A549 (cell line): Measurements from ENCODE around the gene HOMER3. TPM values are rescaled to one million over a fixed set of nuclear protein-coding genes. Genes with fewer than 3 reads are reported as not detected.

Source experiments
- ATAC-seq, 2 experiments: fragments of 200-7000 bp in 1 of 2; fragments of >200 bp in 1 of 2; cut with Nextera tagmentation in 1 of 2; cut with Tn5 transposase in 1 of 2; 3 replicates each; pipeline versions ENCODE4 v1.8.0 to v1.9.1; 2018 to 2020; ENCODE audit warnings: mild to moderate bottlenecking in 1 of 2, moderate library complexity in 1 of 2
- CTCF ChIA-PET: fragments of 300-600 bp; sonication (Branson Sonifier 250); formaldehyde crosslinking; extraction: SDS; loops from one replicate; lab custom pipeline; 2021; ENCODE audit warnings: antibody characterized with exemption, inconsistent platforms; lab: Yijun Ruan, JAX
- POLR2A ChIA-PET: fragments of 350-600 bp; formaldehyde crosslinking; extraction: SDS; loops from one replicate; lab custom pipeline; 2021; ENCODE audit warnings: antibody characterized with exemption, inconsistent platforms; lab: Yijun Ruan, JAX
- DNase-seq, 2 experiments: peaks; one replicate each; pipeline versions ENCODE4 v3.0.0 to v3.0.0-alpha.2; 2011 to 2016; ENCODE audit warnings: low read depth in 1 of 2, low spot score in 1 of 2
- FAIRE-seq: peaks from 2 replicates; lab custom pipeline; 2011; peaks lifted over from hg19 to GRCh38; lab: Jason Lieb, UNC
- H3K27ac ChIP-seq, 2 experiments: fragments of >200 bp; sonication (Bioruptor Twin); formaldehyde crosslinking; 3 replicates each; pipeline ENCODE4 v1.5.1; 2016 to 2017
- H3K4me1 ChIP-seq: fragments of >200 bp; sonication (Bioruptor Twin); formaldehyde crosslinking; 3 replicates; pipeline ENCODE4 v1.6.1; 2016
- H3K4me2 ChIP-seq: fragments of >200 bp; sonication (Bioruptor Twin); formaldehyde crosslinking; 3 replicates; pipeline ENCODE4 v1.6.1; 2016
- H3K4me3 ChIP-seq: fragments of >200 bp; sonication (Bioruptor Twin); formaldehyde crosslinking; 3 replicates; pipeline ENCODE4 v1.5.1; 2016
- H3K9me3 ChIP-seq: fragments of >200 bp; sonication (Bioruptor Twin); formaldehyde crosslinking; 3 replicates; pipeline ENCODE4 v1.6.1; 2016
- CBX2 ChIP-seq: fragments of 200-600 bp; sonication (generic); IDR thresholded peaks from 2 replicates; pipeline ENCODE4 v1.6.1; 2016; ENCODE audit warnings: low read depth, mild to moderate bottlenecking, borderline replicate concordance
- CBX8 ChIP-seq: fragments of 200-600 bp; sonication (generic); IDR thresholded peaks from 2 replicates; pipeline ENCODE4 v1.6.1; 2016
- CEBPB ChIP-seq, 2 experiments: fragments of >200 bp in 1 of 2; sonication (Bioruptor Twin) in 1 of 2; formaldehyde crosslinking in 1 of 2; IDR thresholded peaks; 2 replicates each; pipeline ENCODE4 v1.6.1; 2012 to 2016
- CHD2 ChIP-seq: fragments of 150-350 bp; IDR thresholded peaks from 2 replicates; pipeline ENCODE4 v1.6.1; 2014; ENCODE audit warnings: low read length; ENCODE audit not compliant: partially characterized antibody
- E2F6 ChIP-seq: IDR thresholded peaks from 2 replicates; pipeline ENCODE4 v1.6.1; 2012; ENCODE audit warnings: low read depth, borderline replicate concordance
- EP300 ChIP-seq, 2 experiments: fragments of >200 bp; sonication (Bioruptor Twin); formaldehyde crosslinking; IDR thresholded peaks; 2 replicates in 1 of 2; 3 replicates in 1 of 2; pipeline ENCODE4 v1.6.1; 2016 to 2017
- FOSL2 ChIP-seq, 2 experiments: fragments of 450-650 bp in 1 of 2; fragments of >200 bp in 1 of 2; sonication (Bioruptor Twin) in 1 of 2; formaldehyde crosslinking; IDR thresholded peaks; 2 replicates each; pipeline versions ENCODE4 v1.5.0 to v1.6.1; 2016 to 2020; ENCODE audit warnings: mild to moderate bottlenecking in 1 of 2, moderate library complexity in 1 of 2
- HDAC2 ChIP-seq: fragments of 200-600 bp; sonication (generic); IDR thresholded peaks from 2 replicates; pipeline ENCODE4 v1.6.1; 2016
- HES2 ChIP-seq: fragments of >200 bp; sonication (Bioruptor Twin); formaldehyde crosslinking; IDR thresholded peaks from 2 replicates; pipeline ENCODE4 v1.6.1; 2016
- HOXA7 ChIP-seq: fragments of 250-450 bp; sonication (Bioruptor Pico); IDR thresholded peaks from 2 replicates; pipeline ENCODE4 v1.5.0; 2020; ENCODE audit warnings: mild to moderate bottlenecking, moderate library complexity
- HOXB13 ChIP-seq: fragments of 250-450 bp; sonication (Bioruptor Pico); IDR thresholded peaks from 2 replicates; pipeline ENCODE4 v1.5.0; 2020; ENCODE audit warnings: low read depth, mild to moderate bottlenecking, moderate library complexity
- HOXB5 ChIP-seq: fragments of 250-450 bp; sonication (Bioruptor Pico); IDR thresholded peaks from 2 replicates; pipeline ENCODE4 v1.5.0; 2020; ENCODE audit warnings: mild to moderate bottlenecking, moderate library complexity
- KDM1A ChIP-seq: fragments of 200-600 bp; sonication (generic); IDR thresholded peaks from 2 replicates; pipeline ENCODE4 v1.6.1; 2016; ENCODE audit warnings: low read depth, mild to moderate bottlenecking
- MAFK ChIP-seq: fragments of 450-650 bp; IDR thresholded peaks from 2 replicates; pipeline ENCODE4 v1.6.1; 2014; ENCODE audit not compliant: partially characterized antibody
- MAX ChIP-seq: IDR thresholded peaks from 2 replicates; pipeline ENCODE4 v1.6.1; 2012
- MAZ ChIP-seq: fragments of 150-350 bp; IDR thresholded peaks from 2 replicates; pipeline ENCODE4 v1.6.1; 2014; ENCODE audit warnings: antibody characterized with exemption, low read depth, low read length, borderline replicate concordance
- NFE2L2 ChIP-seq: fragments of 150-350 bp; conservative IDR thresholded peaks from 2 replicates; pipeline ENCODE4 v1.6.1; 2014; ENCODE audit warnings: low read length
- NPAS2 ChIP-seq: fragments of 250-450 bp; sonication (Bioruptor Pico); IDR thresholded peaks from 2 replicates; pipeline ENCODE4 v1.8.0; 2022; ENCODE audit warnings: mild to moderate bottlenecking, moderate library complexity, borderline replicate concordance
- NR3C1 ChIP-seq: fragments of >200 bp; sonication (Bioruptor Twin); formaldehyde crosslinking; IDR thresholded peaks from 3 replicates; pipeline ENCODE4 v1.6.1; 2017
- POLR2A ChIP-seq: IDR thresholded peaks from 2 replicates; pipeline ENCODE4 v1.6.1; 2012; ENCODE audit warnings: mild to moderate bottlenecking, low read length
- RAD21 ChIP-seq, 2 experiments: fragments of >200 bp in 1 of 2; sonication (Bioruptor Twin) in 1 of 2; formaldehyde crosslinking in 1 of 2; IDR thresholded peaks in 1 of 2; conservative IDR thresholded peaks in 1 of 2; 2 replicates in 1 of 2; 3 replicates in 1 of 2; pipeline ENCODE4 v1.6.1; 2012 to 2018; ENCODE audit warnings: inconsistent platforms in 1 of 2
- RARB ChIP-seq: fragments of 250-450 bp; sonication (Bioruptor Pico); IDR thresholded peaks from 2 replicates; pipeline ENCODE4 v1.8.0; 2021; ENCODE audit warnings: mild to moderate bottlenecking, moderate library complexity
- REST ChIP-seq: fragments of 200-600 bp; sonication (generic); IDR thresholded peaks from 2 replicates; pipeline ENCODE4 v1.6.1; 2016; ENCODE audit warnings: antibody characterized with exemption, mild to moderate bottlenecking, moderate library complexity
- RNF2 ChIP-seq: fragments of 200-600 bp; sonication (generic); IDR thresholded peaks from 2 replicates; pipeline ENCODE4 v1.6.1; 2016; ENCODE audit warnings: low read depth, mild to moderate bottlenecking, antibody characterized with exemption, moderate library complexity, borderline replicate concordance
- SMC3 ChIP-seq: fragments of >200 bp; sonication (Bioruptor Twin); formaldehyde crosslinking; IDR thresholded peaks from 3 replicates; pipeline ENCODE4 v1.6.1; 2018; ENCODE audit warnings: inconsistent platforms
- SREBF2 ChIP-seq: fragments of 450-650 bp; IDR thresholded peaks from 2 replicates; pipeline ENCODE4 v1.6.1; 2014; ENCODE audit warnings: mild to moderate bottlenecking, moderate library complexity
- ZC3H11A ChIP-seq: fragments of 450-650 bp; IDR thresholded peaks from 2 replicates; pipeline ENCODE4 v1.6.1; 2014; ENCODE audit warnings: antibody characterized with exemption, mild to moderate bottlenecking
- WGBS: methylation state at CpG from one replicate; pipeline ENCODE4 v1.1.6; 2017; ENCODE audit errors: missing lambda C conversion rate; 5-methylcytosine and 5-hydroxymethylcytosine counted together
- polyA plus RNA-seq, 4 experiments: library from polyadenylated mRNA; depleted of rRNA in 3 of 4; stranded (reverse); fragments of >200 nt; fragmentation: RNase III in 1 of 4; extraction: RNeasy Plus Mini Kit Qiagen cat#74134 plus additional on column Dnase treatment in 1 of 4; gene quantifications; 2 replicates in 3 of 4; 3 replicates in 1 of 4; pipeline ENCODE4 v1.2.3, GENCODE V29; 2011 to 2017
- TF ChIP-seq, protein P1 (sequence below): IDR thresholded peaks from 2 replicates; pipeline ENCODE4 v1.6.1; 2012
- TF ChIP-seq, protein P2 (sequence below): fragments of 150-350 bp; IDR thresholded peaks from 2 replicates; pipeline ENCODE4 v1.6.1; 2014; ENCODE audit warnings: low read depth, mild to moderate bottlenecking, low read length

Gene HOMER3
- polyA plus RNA-seq, 2 of the 4 experiments (the other 2 are of a cell fraction), result 9.9 to 35.4 TPM

- WGBS, result 83% methylated on average over 7 of the region's 10 CpGs
- H3K9me3 ChIP-seq, result no peaks in the 10 kb centered on the region
- POLR2A ChIA-PET, result no interaction called here
Measured at GRCh38 chr19:18975869-18976268, 34.9 kb upstream of the HOMER3 start.

DNA sequence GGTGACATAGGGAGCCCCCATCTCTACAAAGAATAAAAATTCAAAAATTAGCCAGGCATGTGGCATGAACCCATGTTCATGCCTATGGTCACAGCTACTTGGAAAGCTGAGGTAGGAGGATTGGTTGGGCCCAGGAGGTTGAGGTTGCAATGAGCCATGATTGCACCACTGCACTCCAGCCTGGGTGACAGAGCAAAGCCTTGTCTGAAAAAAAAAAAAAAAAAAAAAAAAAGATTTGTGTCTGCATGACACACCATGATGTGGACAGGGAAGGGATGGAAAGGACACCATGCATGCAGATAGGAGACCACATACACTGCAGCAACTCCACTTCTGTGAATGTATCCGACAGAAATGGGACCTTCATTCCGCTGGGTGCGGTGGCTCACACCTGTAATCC is 34.0 kb upstream of the HOMER3 start:
- ATAC-seq, result no peak
- POLR2A ChIA-PET, result no interaction called here
- H3K4me1 ChIP-seq, result peaks cover 8% of the 10 kb centered on the region
- H3K4me3 ChIP-seq, result no peak overlapping the region
- no peak overlapping the region for H3K4me2 ChIP-seq
- no peak for DNase-seq
- CTCF ChIA-PET, result interaction anchor here (0.6 to 1.9 kb wide), 3 partner anchors 10 to 87 kb away, joined by 3 to 6 read pairs (median 3); no protein-coding TSS in a partner anchor
- WGBS, result 90% methylated on average over 3 of the region's 3 CpGs
- TF ChIP-seq NR3C1 (no peak), HOXB5 (no peak), CBX8 (no peak), NFE2L2 (no peak), SREBF2 (no peak), REST (no peak), RARB (CRISPR knock-in tag) (no peak), HOXA7 (no peak), CHD2 (no peak), HOXB13 (CRISPR knock-in tag) (no peak), CEBPB (IDR thresholded peaks at IDR 0.05) (no peak), FOSL2 (IDR thresholded peaks at IDR 0.05) (no peak), FOSL2 (CRISPR knock-in tag; IDR thresholded peaks at IDR 0.05) (no peak), ZC3H11A (no peak), RNF2 (no peak), POLR2A (no peak), NPAS2 (CRISPR knock-in tag) (no peak), HDAC2 (no peak)
- TF ChIP-seq, protein P1, sequence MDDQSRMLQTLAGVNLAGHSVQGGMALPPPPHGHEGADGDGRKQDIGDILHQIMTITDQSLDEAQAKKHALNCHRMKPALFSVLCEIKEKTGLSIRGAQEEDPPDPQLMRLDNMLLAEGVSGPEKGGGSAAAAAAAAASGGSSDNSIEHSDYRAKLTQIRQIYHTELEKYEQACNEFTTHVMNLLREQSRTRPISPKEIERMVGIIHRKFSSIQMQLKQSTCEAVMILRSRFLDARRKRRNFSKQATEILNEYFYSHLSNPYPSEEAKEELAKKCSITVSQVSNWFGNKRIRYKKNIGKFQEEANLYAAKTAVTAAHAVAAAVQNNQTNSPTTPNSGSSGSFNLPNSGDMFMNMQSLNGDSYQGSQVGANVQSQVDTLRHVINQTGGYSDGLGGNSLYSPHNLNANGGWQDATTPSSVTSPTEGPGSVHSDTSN, result no peak
- H3K9me3 ChIP-seq, result no peaks in the 10 kb centered on the region
- no peak overlapping the region for H3K27ac ChIP-seq
- no peak for FAIRE-seq

More at GRCh38 chr19:18975869-18976268, 34.9 kb upstream of the HOMER3 start:
- FAIRE-seq (no peak), ATAC-seq (no peak), DNase-seq (no peak)
- TF ChIP-seq MAZ, result no peak
- H3K27ac ChIP-seq, result no peak overlapping the region
- no peaks in the 10 kb centered on the region; the same call in 2 of the 3 replicates for H3K4me1 ChIP-seq
- H3K4me2 ChIP-seq, result no peak overlapping the region
- CTCF ChIA-PET, result interaction anchor here (0.7 to 1.5 kb wide), 2 partner anchors 11 to 86 kb away, joined by 3 to 7 read pairs; no protein-coding TSS in a partner anchor
- H3K4me3 ChIP-seq, result no peak overlapping the region

DNA sequence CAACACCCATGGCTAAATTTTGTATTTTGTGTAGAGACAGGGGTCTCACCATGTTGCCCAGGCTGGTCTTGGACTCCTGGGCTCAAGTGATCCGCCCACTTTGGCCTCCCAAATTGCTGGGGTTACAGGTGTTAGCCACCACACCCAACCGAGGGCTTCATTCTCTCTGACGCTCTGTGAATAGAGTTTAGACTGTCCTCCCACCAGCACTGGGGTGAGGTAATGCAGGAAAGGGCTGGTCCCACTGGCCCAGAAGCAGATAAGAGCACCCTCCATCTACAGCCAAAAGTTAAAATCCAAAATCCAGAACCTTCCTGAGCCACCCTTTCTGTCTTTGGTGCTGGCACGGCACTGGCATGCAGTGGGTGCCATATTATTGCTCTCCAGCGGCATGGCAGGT is 31.8 kb upstream of the HOMER3 start:
- WGBS, result 98% methylated on average over 5 of the region's 5 CpGs
- CTCF ChIA-PET, result interaction anchor here (0.6 kb wide), 1 partner anchor 276 kb away, joined by 3 read pairs; no protein-coding TSS in a partner anchor
- POLR2A ChIA-PET, result no interaction called here
- H3K4me1 ChIP-seq, result peaks cover 21% of the 10 kb centered on the region
- ATAC-seq, result no peak
- H3K4me2 ChIP-seq, result no peak overlapping the region
- H3K9me3 ChIP-seq, result no peaks in the 10 kb centered on the region
- no peak overlapping the region for H3K4me3 ChIP-seq
- no peak for FAIRE-seq
- peak overlapping the region in 1 of 2 experiments; percentile 64; a peak in 1 of 6 replicates for H3K27ac ChIP-seq
- no peak for DNase-seq
- TF ChIP-seq KDM1A (no peak), NPAS2 (CRISPR knock-in tag) (no peak), MAFK (no peak), HES2 (no peak), RNF2 (no peak), RAD21 (conservative IDR thresholded peaks at IDR 0.05 in 1 of 2, IDR thresholded peaks at IDR 0.05 in 1 of 2) (no peak), SMC3 (no peak), MAX (no peak), EP300 (IDR thresholded peaks at IDR 0.05) (no peak), CHD2 (no peak), E2F6 (no peak), SREBF2 (no peak), CBX2 (no peak)
- TF ChIP-seq, protein P2, sequence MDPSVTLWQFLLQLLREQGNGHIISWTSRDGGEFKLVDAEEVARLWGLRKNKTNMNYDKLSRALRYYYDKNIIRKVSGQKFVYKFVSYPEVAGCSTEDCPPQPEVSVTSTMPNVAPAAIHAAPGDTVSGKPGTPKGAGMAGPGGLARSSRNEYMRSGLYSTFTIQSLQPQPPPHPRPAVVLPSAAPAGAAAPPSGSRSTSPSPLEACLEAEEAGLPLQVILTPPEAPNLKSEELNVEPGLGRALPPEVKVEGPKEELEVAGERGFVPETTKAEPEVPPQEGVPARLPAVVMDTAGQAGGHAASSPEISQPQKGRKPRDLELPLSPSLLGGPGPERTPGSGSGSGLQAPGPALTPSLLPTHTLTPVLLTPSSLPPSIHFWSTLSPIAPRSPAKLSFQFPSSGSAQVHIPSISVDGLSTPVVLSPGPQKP, result no peak
